ENCODE results near the gene DNAH14. TPM values are rescaled to one million over a fixed set of nuclear protein-coding genes. Genes with fewer than 3 reads are reported as not detected.

The DNAH14 gene
- total RNA-seq, 2 donors from 2014 or later, result 5.8 to 7.7 TPM

- Histone ChIP-seq H3K27ac (no peak overlapping the region), H3K36me3 (no peaks in the 10 kb centered on the region), H3K4me1 (no peaks in the 10 kb centered on the region), H3K4me3 (no peak overlapping the region), H3K27me3 (no peaks in the 10 kb centered on the region), H3K9me3 (no peaks in the 10 kb centered on the region)
- DNase-seq (ENCODE audit: low spot score), result no peak
- TF ChIP-seq, protein P1, sequence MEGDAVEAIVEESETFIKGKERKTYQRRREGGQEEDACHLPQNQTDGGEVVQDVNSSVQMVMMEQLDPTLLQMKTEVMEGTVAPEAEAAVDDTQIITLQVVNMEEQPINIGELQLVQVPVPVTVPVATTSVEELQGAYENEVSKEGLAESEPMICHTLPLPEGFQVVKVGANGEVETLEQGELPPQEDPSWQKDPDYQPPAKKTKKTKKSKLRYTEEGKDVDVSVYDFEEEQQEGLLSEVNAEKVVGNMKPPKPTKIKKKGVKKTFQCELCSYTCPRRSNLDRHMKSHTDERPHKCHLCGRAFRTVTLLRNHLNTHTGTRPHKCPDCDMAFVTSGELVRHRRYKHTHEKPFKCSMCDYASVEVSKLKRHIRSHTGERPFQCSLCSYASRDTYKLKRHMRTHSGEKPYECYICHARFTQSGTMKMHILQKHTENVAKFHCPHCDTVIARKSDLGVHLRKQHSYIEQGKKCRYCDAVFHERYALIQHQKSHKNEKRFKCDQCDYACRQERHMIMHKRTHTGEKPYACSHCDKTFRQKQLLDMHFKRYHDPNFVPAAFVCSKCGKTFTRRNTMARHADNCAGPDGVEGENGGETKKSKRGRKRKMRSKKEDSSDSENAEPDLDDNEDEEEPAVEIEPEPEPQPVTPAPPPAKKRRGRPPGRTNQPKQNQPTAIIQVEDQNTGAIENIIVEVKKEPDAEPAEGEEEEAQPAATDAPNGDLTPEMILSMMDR (IDR thresholded peaks at IDR 0.05), result no peak
Observed at GRCh38 chr1:225338545-225338944, 409.1 kb downstream of the DNAH14 start.

DNA sequence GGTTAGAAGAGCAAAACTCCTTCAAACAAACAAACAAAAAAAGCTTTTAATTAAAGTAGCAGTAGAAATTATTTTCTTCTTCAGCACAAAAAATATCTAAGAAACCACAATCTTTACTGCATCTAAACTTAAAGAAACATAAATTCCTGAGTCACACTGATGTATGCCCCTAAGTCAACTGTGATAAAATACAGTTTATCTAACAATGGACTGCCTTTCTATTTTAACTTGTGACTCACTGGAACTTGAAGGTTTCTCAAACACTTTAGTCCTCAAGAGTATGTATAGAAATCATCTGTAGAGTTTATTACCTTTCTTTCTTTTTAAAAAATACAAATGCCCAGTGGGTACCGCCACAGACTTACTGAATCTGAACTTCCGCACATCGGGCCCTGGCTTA is 412.2 kb downstream of the DNAH14 start:
- Histone ChIP-seq H3K4me3 (no peak overlapping the region), H3K4me1 (no peaks in the 10 kb centered on the region), H3K9me3 (no peaks in the 10 kb centered on the region), H3K27me3 (no peaks in the 10 kb centered on the region), H3K36me3 (no peaks in the 10 kb centered on the region), H3K27ac (no peak overlapping the region)
- TF ChIP-seq, protein P1 (IDR thresholded peaks at IDR 0.05), result no peak
- no peak for DNase-seq (ENCODE audit: low spot score)

DNA sequence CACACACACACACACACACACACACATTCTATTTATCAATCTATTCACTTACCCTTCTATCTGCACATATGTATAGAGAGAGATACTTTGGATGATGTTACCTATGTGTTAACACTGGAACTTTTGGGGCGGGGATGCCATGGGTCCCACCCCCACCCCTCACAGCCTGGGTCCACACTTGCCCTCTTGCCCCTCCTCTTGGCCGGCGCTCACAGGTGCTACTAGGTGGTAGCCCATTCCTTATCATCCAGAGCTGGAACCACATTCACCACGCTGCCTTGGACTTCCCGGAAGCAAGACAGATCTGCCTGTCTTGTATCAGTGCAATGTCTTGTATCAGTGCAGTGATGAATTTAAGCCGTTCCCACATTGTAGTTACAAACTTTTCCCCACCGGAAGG is 413.2 kb downstream of the DNAH14 start:
- no peaks in the 10 kb centered on the region for H3K27me3 ChIP-seq
- TF ChIP-seq, protein P1 (IDR thresholded peaks at IDR 0.05), result no peak
- no peaks in the 10 kb centered on the region for H3K36me3 ChIP-seq
- no peak for DNase-seq (ENCODE audit: low spot score)
- no peak overlapping the region for H3K27ac ChIP-seq
- no peaks in the 10 kb centered on the region for H3K4me1 ChIP-seq
- no peaks in the 10 kb centered on the region for H3K9me3 ChIP-seq
- H3K4me3 ChIP-seq, result no peak overlapping the region

DNA sequence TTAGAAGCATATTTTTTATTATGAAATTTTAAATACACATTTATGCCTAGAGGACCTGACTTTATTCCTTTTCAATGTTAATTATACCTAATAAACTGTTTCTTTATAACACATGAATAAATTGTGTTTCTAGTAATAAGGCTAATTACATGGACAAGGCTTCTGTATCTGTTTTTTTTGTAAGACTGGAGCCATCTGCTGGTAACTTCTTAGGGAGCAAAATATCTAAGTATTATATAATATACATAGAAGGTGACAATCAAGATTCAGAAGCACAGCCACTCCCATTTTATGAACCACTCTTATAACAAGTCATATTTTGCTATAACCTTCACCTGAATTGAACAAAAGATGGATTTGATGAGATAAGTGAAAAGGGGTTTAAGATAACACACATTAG is 414.1 kb downstream of the DNAH14 start:
- H3K4me3 ChIP-seq, result no peak overlapping the region
- H3K4me1 ChIP-seq, result no peaks in the 10 kb centered on the region
- no peaks in the 10 kb centered on the region for H3K36me3 ChIP-seq
- no peak overlapping the region for H3K27ac ChIP-seq
- TF ChIP-seq, protein P1 (IDR thresholded peaks at IDR 0.05), result no peak
- no peaks in the 10 kb centered on the region for H3K27me3 ChIP-seq
- DNase-seq (ENCODE audit: low spot score), result no peak
- peaks cover 0 to 5% of the 10 kb centered on the region in 2 donors for H3K9me3 ChIP-seq

DNA sequence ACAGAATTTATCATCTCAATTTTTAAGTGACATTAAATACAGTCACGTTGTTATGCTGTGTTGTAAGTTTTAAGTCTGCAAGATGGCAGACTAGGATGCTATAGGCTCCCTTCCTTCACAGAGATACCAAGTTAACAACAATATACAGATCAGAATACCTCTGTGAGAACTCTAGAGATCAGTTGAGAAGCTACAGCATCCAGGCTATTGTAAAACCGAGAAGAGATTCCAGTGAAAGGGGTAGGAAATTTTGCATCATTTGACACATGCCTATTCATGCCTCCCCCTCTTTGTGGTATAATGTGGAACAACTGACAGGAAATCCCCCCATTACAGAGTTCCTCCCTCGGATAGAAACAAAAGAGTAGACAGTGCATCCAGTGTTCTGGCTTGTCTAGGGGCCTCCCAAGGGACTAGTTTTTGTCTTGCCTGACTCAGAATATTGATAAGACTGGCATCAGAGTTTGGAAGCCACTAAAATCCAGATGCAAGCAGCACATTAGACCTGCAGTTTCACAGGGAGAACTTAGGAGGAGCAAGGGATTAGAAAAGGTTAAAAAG is 417.7 kb downstream of the DNAH14 start:
- TF ChIP-seq, protein P1 (IDR thresholded peaks at IDR 0.05), result no peak
- no peaks in the 10 kb centered on the region for H3K36me3 ChIP-seq
- no peak for DNase-seq (ENCODE audit: low spot score)
- no peak overlapping the region for H3K4me3 ChIP-seq
- no peaks in the 10 kb centered on the region for H3K27me3 ChIP-seq
- peaks cover 0 to 8% of the 10 kb centered on the region in 2 donors for H3K9me3 ChIP-seq
- H3K27ac ChIP-seq, result no peak overlapping the region
- H3K4me1 ChIP-seq, result no peaks in the 10 kb centered on the region

DNA sequence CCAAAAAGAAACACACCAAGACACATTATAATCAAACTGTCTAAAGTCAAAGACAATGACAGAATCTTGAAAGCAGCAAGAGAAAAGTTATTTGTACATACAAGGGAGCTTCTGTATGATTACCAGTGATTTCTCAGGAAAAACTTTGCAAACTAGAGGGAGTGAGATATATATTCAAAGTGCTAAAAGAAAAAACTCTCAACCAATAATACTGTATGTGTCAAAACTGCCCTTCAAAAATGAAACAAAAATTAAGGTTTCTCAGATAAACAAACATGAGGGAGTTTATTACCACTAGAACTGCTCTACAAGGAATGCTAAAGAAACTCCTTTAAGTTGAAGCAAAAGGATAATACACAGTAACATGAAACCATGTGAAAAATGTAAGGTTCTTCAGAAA is 418.9 kb downstream of the DNAH14 start:
- Histone ChIP-seq H3K27me3 (no peaks in the 10 kb centered on the region), H3K4me1 (no peaks in the 10 kb centered on the region), H3K27ac (no peak overlapping the region), H3K4me3 (no peak overlapping the region), H3K9me3 (peaks cover 0 to 8% of the 10 kb centered on the region in 2 donors), H3K36me3 (no peaks in the 10 kb centered on the region)
- TF ChIP-seq, protein P1 (IDR thresholded peaks at IDR 0.05), result no peak
- DNase-seq (ENCODE audit: low spot score), result no peak

All from right atrium auricular region (tissue), 2 donors.